WTC11 (cell line): ENCODE data around the gene NEU2.

ENCODE experiments used
- E2F5 ChIP-seq: sonication (generic); formaldehyde crosslinking; IDR thresholded peaks from 2 replicates; pipeline ENCODE4 v1.8.1; 2022; ENCODE audit warnings: mild to moderate bottlenecking, moderate library complexity, missing genetic modification reagents
- JAZF1 ChIP-seq: fragments of 250-450 bp; sonication (Bioruptor Pico); IDR thresholded peaks from 2 replicates; pipeline ENCODE4 v1.9.0; 2021; ENCODE audit warnings: moderate library complexity, mild to moderate bottlenecking, inconsistent platforms
- MYBL2 ChIP-seq: sonication (generic); formaldehyde crosslinking; IDR thresholded peaks from 2 replicates; pipeline ENCODE4 v1.8.1; 2023; ENCODE audit warnings: mild to moderate bottlenecking, moderate library complexity, missing genetic modification reagents
- NR3C1 ChIP-seq: sonication (generic); formaldehyde crosslinking; conservative IDR thresholded peaks from 2 replicates; pipeline ENCODE4 v1.8.1; 2023; ENCODE audit warnings: low read depth, mild to moderate bottlenecking, missing genetic modification reagents
- TP53 ChIP-seq: sonication (generic); formaldehyde crosslinking; IDR thresholded peaks from 2 replicates; pipeline ENCODE4 v1.8.1; 2023; ENCODE audit warnings: mild to moderate bottlenecking, missing genetic modification reagents
- ZNF138 ChIP-seq: sonication (generic); formaldehyde crosslinking; conservative IDR thresholded peaks from 2 replicates; pipeline ENCODE4 v1.8.1; 2022; ENCODE audit warnings: mild to moderate bottlenecking, moderate library complexity, missing genetic modification reagents
- TF ChIP-seq, protein P1 (sequence below): fragments of 200-600 bp; IDR thresholded peaks from 2 replicates; pipeline ENCODE4 v1.8.0; 2022; ENCODE audit warnings: antibody characterized with exemption
- TF ChIP-seq, protein P2 (sequence below): sonication (generic); formaldehyde crosslinking; IDR thresholded peaks from 2 replicates; pipeline ENCODE4 v1.8.1; 2023; ENCODE audit warnings: mild to moderate bottlenecking, missing genetic modification reagents, borderline replicate concordance

DNA sequence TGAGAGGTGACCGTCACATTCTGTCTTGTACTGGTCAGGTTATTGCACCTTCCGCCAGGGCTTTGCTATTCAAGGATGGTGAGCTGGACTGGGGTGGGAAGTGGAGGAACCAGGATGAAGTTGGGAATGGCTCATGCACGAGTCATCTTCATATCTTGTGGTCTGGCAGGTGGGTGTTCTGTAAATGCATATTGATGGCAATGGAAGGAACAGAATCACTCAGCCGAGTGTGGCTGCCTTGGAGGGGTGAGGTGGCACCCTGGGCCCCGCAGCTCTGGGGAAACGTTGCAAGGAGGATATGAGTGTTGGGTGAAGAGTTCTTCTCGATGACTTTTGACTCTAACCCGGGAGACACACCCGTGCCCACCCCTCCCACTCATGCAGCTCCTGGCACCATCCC, 1.2 kb downstream of the NEU2 start:
- TF ChIP-seq, protein P1, sequence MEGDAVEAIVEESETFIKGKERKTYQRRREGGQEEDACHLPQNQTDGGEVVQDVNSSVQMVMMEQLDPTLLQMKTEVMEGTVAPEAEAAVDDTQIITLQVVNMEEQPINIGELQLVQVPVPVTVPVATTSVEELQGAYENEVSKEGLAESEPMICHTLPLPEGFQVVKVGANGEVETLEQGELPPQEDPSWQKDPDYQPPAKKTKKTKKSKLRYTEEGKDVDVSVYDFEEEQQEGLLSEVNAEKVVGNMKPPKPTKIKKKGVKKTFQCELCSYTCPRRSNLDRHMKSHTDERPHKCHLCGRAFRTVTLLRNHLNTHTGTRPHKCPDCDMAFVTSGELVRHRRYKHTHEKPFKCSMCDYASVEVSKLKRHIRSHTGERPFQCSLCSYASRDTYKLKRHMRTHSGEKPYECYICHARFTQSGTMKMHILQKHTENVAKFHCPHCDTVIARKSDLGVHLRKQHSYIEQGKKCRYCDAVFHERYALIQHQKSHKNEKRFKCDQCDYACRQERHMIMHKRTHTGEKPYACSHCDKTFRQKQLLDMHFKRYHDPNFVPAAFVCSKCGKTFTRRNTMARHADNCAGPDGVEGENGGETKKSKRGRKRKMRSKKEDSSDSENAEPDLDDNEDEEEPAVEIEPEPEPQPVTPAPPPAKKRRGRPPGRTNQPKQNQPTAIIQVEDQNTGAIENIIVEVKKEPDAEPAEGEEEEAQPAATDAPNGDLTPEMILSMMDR = no peak
- TF ChIP-seq TP53 (CRISPR knock-in tag) = no peak
- TF ChIP-seq, protein P2, sequence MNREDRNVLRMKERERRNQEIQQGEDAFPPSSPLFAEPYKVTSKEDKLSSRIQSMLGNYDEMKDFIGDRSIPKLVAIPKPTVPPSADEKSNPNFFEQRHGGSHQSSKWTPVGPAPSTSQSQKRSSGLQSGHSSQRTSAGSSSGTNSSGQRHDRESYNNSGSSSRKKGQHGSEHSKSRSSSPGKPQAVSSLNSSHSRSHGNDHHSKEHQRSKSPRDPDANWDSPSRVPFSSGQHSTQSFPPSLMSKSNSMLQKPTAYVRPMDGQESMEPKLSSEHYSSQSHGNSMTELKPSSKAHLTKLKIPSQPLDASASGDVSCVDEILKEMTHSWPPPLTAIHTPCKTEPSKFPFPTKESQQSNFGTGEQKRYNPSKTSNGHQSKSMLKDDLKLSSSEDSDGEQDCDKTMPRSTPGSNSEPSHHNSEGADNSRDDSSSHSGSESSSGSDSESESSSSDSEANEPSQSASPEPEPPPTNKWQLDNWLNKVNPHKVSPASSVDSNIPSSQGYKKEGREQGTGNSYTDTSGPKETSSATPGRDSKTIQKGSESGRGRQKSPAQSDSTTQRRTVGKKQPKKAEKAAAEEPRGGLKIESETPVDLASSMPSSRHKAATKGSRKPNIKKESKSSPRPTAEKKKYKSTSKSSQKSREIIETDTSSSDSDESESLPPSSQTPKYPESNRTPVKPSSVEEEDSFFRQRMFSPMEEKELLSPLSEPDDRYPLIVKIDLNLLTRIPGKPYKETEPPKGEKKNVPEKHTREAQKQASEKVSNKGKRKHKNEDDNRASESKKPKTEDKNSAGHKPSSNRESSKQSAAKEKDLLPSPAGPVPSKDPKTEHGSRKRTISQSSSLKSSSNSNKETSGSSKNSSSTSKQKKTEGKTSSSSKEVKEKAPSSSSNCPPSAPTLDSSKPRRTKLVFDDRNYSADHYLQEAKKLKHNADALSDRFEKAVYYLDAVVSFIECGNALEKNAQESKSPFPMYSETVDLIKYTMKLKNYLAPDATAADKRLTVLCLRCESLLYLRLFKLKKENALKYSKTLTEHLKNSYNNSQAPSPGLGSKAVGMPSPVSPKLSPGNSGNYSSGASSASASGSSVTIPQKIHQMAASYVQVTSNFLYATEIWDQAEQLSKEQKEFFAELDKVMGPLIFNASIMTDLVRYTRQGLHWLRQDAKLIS (CRISPR knock-in tag) = no peak
- TF ChIP-seq E2F5 = no peak
- TF ChIP-seq ZNF138 (CRISPR knock-in tag) = no peak
- TF ChIP-seq NR3C1 (CRISPR knock-in tag) = no peak
- TF ChIP-seq MYBL2 (CRISPR knock-in tag) = no peak
- TF ChIP-seq JAZF1 (CRISPR knock-in tag) = no peak
